ENCODE measurements around the gene ANAPC13. TPM values are rescaled to one million over a fixed set of nuclear protein-coding genes. Genes with fewer than 3 reads are reported as not detected.

The ANAPC13 gene
- total and polyA plus RNA-seq, 4 donors: 38.7 to 86.1 (median 46.3) TPM

DNA sequence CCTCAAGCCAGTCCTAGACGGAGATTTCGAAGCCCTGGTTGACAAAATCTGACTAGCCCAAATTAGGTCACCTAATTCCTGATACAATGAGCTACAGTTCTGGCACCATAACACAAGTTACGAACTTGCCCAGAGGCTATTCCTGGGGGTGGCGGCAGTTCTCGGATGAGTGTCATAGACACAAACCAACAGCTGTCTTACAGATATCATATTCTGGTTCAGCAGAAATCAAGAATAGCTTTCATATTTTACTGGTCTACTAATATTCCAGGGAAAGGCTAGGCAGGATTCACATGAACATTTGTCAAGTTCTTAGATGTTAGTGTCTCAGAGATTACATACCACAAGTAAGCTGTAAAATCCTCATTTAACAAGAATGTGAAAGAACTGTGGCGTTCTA is 8.8 kb downstream of the ANAPC13 start:
- H3K27me3 ChIP-seq (ENCODE audit: control insufficient read depth in 1 of 2, insufficient read depth in 2 of 2, low read length in 1 of 2): no peaks in the 10 kb centered on the region
- intact Hi-C loops (cut with DNase I): loop anchor here in 1 of 2 donors (5.0 kb wide), 1 partner anchor 265 kb away; no protein-coding TSS in a partner anchor
- H3K27ac ChIP-seq (ENCODE audit: low read depth in 1 of 2, low read length in 2 of 2): no peak overlapping the region
- no peak for ATAC-seq (ENCODE audit: low FRiP score)
- peaks cover 4 to 7% of the 10 kb centered on the region in 2 donors for H3K36me3 ChIP-seq (ENCODE audit: control insufficient read depth in 1 of 2, insufficient read depth in 2 of 2, low read length in 1 of 2)
- H3K9me3 ChIP-seq (ENCODE audit: control insufficient read depth, low read length): no peaks in the 10 kb centered on the region
- no peak overlapping the region for H3K4me3 ChIP-seq (ENCODE audit: low read length in 2 of 2)
- H3K4me1 ChIP-seq (ENCODE audit: control insufficient read depth in 1 of 2, insufficient read depth in 2 of 2, low read length in 2 of 2): no peaks in the 10 kb centered on the region
- DNase-seq: no peak
- 71 to 83% methylated on average over 6 of the region's 6 CpGs for whole genome bisulfite sequencing, 2 donors

DNA sequence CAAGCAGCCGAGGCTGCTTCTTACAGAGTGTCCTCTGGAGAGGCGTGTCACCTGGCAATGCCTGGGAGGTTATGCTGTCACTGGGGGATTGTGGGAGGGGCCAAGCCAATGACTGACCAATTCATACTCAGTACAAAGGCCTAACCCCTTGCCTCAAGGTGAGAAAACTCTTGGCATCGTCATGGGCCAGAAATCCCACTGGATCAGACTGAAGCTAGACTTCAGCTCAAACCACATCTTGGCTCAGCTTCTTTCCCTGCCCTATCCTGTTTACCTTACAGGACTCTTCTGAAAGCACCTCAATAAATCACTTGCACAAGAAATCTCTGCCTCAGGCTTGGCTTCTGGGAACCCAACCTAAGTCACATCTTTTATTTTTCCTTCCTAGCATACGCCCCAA is 9.5 kb downstream of the ANAPC13 start:
- Histone ChIP-seq H3K4me3 (ENCODE audit: low read length in 2 of 2) (no peak overlapping the region), H3K27me3 (ENCODE audit: control insufficient read depth in 1 of 2, insufficient read depth in 2 of 2, low read length in 1 of 2) (no peaks in the 10 kb centered on the region), H3K4me1 (ENCODE audit: control insufficient read depth in 1 of 2, insufficient read depth in 2 of 2, low read length in 2 of 2) (no peaks in the 10 kb centered on the region), H3K36me3 (ENCODE audit: control insufficient read depth in 1 of 2, insufficient read depth in 2 of 2, low read length in 1 of 2) (peaks cover 4 to 7% of the 10 kb centered on the region in 2 donors), H3K9me3 (ENCODE audit: control insufficient read depth, low read length) (no peaks in the 10 kb centered on the region), H3K27ac (ENCODE audit: low read depth in 1 of 2, low read length in 2 of 2) (no peak overlapping the region)
- WGBS, 2 donors: 73 to 75% methylated on average over 4 of the region's 4 CpGs
- DNase-seq: no peak
- ATAC-seq (ENCODE audit: low FRiP score): no peak
- intact Hi-C loops (cut with DNase I): loop anchor here in 1 of 2 donors (5.0 kb wide), 1 partner anchor 264 kb away; no protein-coding TSS in a partner anchor

DNA sequence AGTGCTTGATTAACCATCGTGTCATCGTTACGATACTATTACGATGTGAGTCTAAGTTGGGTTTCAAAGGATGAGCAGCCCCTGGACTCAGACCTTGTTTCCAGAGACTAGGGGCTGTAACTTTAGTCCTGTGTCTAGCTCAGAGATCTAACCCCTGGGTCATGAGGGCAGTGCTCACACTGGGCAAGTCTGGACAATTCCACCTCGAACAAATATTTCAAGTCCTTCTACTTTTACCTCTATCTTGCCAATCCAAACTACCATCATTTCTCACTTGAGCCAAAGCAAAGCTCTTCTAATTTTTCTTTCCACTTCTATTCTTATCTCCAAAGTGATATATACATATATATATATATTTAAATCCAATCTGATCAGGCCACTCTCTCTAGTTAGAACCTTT is 10.8 kb downstream of the ANAPC13 start:
- no peaks in the 10 kb centered on the region for H3K27me3 ChIP-seq (ENCODE audit: control insufficient read depth in 1 of 2, insufficient read depth in 2 of 2, low read length in 1 of 2)
- WGBS, 2 donors: 82 to 83% methylated on average over 5 of the region's 5 CpGs
- intact Hi-C loops (cut with DNase I): loop anchor here (1.0 to 5.0 kb wide), 4 partner anchors 103 to 278 kb away; partner anchors contain the start of gene AMOTL2 (in 1 of the 2)

DNA sequence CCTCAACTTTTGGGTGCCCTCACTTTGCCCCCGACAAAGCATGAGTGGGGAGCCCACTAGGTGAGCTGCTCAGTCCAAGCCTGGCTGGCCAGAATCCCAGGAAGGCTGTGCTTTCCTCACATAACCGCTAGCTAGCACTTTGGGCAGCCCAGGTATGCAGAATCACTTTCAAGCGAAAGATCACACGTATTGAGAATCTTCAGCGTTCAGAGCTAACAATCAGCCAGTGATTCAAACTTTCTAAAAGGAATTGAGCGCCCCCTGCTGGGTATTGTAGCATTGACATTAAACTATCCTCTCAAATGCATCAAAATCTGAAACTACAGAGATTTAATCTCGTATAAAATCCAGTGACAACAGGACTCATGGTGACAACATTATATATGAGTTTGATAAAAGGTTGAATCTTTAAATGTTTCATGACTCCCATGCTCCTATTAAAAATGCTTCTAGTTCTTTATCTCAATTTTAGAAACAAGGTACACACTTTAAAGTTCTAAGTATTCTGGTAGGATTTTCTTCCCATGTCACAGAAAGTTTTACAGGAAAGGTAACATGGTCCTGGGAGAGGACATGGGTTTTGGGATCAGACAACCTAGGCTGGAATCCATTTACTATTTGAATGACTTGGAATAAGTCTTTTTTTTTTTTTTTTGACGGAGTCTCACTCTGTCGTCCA is 11.8 kb downstream of the ANAPC13 start:
- DNase-seq (peak; percentile 69 to 83), ATAC-seq (ENCODE audit: low FRiP score) (peak; percentile 82)
- no peak overlapping the region for H3K27ac ChIP-seq (ENCODE audit: low read depth in 1 of 2, low read length in 2 of 2)
- H3K9me3 ChIP-seq (ENCODE audit: control insufficient read depth, low read length): no peaks in the 10 kb centered on the region
- WGBS, 2 donors: 13 to 23% methylated on average over 8 to 9 of the region's 9 CpGs
- H3K4me1 ChIP-seq (ENCODE audit: control insufficient read depth in 1 of 2, insufficient read depth in 2 of 2, low read length in 2 of 2): no peaks in the 10 kb centered on the region
- intact Hi-C loops (cut with DNase I): loop anchor here (1.0 to 5.0 kb wide), 5 partner anchors 102 to 277 kb away; partner anchors contain the start of gene AMOTL2 (in 1 of the 2)
- H3K27me3 ChIP-seq (ENCODE audit: control insufficient read depth in 1 of 2, insufficient read depth in 2 of 2, low read length in 1 of 2): no peaks in the 10 kb centered on the region
- H3K4me3 ChIP-seq (ENCODE audit: low read length in 2 of 2): no peak overlapping the region
- peaks cover 4 to 7% of the 10 kb centered on the region in 2 donors for H3K36me3 ChIP-seq (ENCODE audit: control insufficient read depth in 1 of 2, insufficient read depth in 2 of 2, low read length in 1 of 2)

More for the DNA sequence above, 10.8 kb downstream of the ANAPC13 start:
- H3K27ac ChIP-seq (ENCODE audit: low read depth in 1 of 2, low read length in 2 of 2): no peak overlapping the region
- peaks cover 4 to 7% of the 10 kb centered on the region in 2 donors for H3K36me3 ChIP-seq (ENCODE audit: control insufficient read depth in 1 of 2, insufficient read depth in 2 of 2, low read length in 1 of 2)
- no peak for ATAC-seq (ENCODE audit: low FRiP score)
- no peak for DNase-seq
- no peaks in the 10 kb centered on the region for H3K4me1 ChIP-seq (ENCODE audit: control insufficient read depth in 1 of 2, insufficient read depth in 2 of 2, low read length in 2 of 2)
- H3K9me3 ChIP-seq (ENCODE audit: control insufficient read depth, low read length): no peaks in the 10 kb centered on the region
- H3K4me3 ChIP-seq (ENCODE audit: low read length in 2 of 2): no peak overlapping the region

DNA sequence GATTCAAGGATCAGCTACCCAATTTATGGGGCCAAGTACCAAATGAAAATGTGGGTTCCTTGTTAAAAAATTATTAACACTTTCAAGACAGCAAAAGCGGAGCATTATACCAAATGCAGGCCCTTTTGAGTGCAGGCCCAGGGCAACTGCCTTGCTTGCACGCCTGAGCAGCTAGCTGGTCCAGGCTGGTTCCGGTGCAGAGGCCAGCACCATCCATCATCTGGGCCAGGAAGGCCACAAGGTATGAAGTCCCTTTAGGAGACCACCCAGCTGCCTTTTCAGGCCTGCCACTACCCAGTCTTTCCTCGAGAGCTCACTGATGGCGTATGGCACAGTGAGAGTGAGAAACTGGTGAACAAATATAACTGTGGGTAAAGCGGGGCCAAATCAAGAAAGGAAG is 13.0 kb downstream of the ANAPC13 start:
- Histone ChIP-seq H3K4me1 (ENCODE audit: control insufficient read depth in 1 of 2, insufficient read depth in 2 of 2, low read length in 2 of 2) (no peaks in the 10 kb centered on the region), H3K4me3 (ENCODE audit: low read length in 2 of 2) (no peak overlapping the region), H3K9me3 (ENCODE audit: control insufficient read depth, low read length) (no peaks in the 10 kb centered on the region), H3K27ac (ENCODE audit: low read depth in 1 of 2, low read length in 2 of 2) (no peak overlapping the region), H3K27me3 (ENCODE audit: control insufficient read depth in 1 of 2, insufficient read depth in 2 of 2, low read length in 1 of 2) (no peaks in the 10 kb centered on the region), H3K36me3 (ENCODE audit: control insufficient read depth in 1 of 2, insufficient read depth in 2 of 2, low read length in 1 of 2) (peaks cover 2 to 5% of the 10 kb centered on the region in 2 donors)
- DNase-seq: no peak
- no peak for ATAC-seq (ENCODE audit: low FRiP score)
- 96 to 98% methylated on average over 6 of the region's 6 CpGs for WGBS, 2 donors
- intact Hi-C loops (cut with DNase I): loop anchor here (2.0 to 5.0 kb wide), 4 partner anchors 101 to 276 kb away; partner anchors contain the start of gene AMOTL2 (in 1 of the 2)

DNA sequence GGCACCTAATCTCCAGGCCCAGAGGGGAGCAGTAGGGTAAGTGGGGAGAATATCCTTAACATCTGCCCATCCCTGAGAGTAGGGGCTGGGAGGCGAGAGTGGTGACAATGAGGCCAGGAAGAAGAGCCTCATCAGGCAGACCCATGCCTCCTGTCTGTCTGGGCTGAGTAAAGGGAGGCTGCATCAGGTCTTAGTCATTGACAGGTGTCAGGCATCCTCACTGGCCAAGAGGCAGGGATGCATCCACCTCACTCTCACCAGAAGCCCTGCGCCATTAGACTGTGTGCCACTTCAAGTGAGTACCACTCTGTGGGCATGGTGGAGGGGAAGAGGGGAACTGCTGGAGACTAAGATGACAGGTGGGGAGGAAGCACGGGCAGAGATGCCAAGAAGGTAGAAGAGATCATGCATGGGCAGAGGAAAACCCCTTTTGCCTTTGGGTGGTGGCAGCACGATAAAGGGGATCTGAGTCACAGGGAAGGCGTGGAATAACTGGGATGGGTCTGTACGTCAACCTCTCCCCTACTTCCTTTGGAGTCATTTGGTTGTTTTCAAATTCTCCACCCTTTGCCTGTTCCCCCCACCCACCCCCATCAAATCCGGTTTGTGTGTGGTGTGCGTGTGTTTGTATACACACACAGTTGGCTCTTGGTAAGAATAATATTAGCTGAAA is 14.1 kb downstream of the ANAPC13 start:
- Histone ChIP-seq H3K4me3 (ENCODE audit: low read length in 2 of 2) (no peak overlapping the region), H3K4me1 (ENCODE audit: control insufficient read depth in 1 of 2, insufficient read depth in 2 of 2, low read length in 2 of 2) (no peaks in the 10 kb centered on the region), H3K27me3 (ENCODE audit: control insufficient read depth in 1 of 2, insufficient read depth in 2 of 2, low read length in 1 of 2) (no peaks in the 10 kb centered on the region), H3K9me3 (ENCODE audit: control insufficient read depth, low read length) (no peaks in the 10 kb centered on the region), H3K36me3 (ENCODE audit: control insufficient read depth in 1 of 2, insufficient read depth in 2 of 2, low read length in 1 of 2) (peaks cover 0 to 5% of the 10 kb centered on the region in 2 donors), H3K27ac (ENCODE audit: low read depth in 1 of 2, low read length in 2 of 2) (no peak overlapping the region)
- ATAC-seq (ENCODE audit: low FRiP score) (no peak), DNase-seq (no peak)
- intact Hi-C loops (cut with DNase I): loop anchor here (2.0 to 5.0 kb wide), 4 partner anchors 99 to 274 kb away; partner anchors contain the start of gene AMOTL2 (in 1 of the 2)
- WGBS, 2 donors: 87% methylated on average over 8 of the region's 8 CpGs

DNA sequence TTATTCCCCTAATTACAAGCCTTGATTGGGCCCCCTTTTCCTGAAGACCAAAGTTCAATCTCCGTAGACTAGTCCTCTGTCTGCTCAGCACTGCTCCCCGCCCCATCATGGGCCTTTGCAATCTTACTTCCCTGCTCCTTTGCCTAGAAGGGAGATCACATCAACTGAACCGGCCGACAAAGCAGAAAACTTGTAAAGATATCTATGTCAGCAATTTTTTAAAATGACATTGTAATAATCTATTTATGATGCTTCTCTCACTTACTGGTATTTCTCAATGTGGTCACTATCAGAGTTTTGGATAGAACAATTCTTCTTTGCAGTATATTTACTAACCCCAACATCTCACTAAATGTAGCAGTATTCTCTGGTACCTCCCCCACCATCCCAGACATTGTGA is 17.3 kb downstream of the ANAPC13 start:
- Histone ChIP-seq H3K4me1 (ENCODE audit: control insufficient read depth in 1 of 2, insufficient read depth in 2 of 2, low read length in 2 of 2) (peaks cover 2 to 3% of the 10 kb centered on the region in 2 donors), H3K4me3 (ENCODE audit: low read length in 2 of 2) (no peak overlapping the region), H3K27me3 (ENCODE audit: control insufficient read depth in 1 of 2, insufficient read depth in 2 of 2, low read length in 1 of 2) (no peaks in the 10 kb centered on the region), H3K27ac (ENCODE audit: low read depth in 1 of 2, low read length in 2 of 2) (no peak overlapping the region), H3K9me3 (ENCODE audit: control insufficient read depth, low read length) (no peaks in the 10 kb centered on the region), H3K36me3 (ENCODE audit: control insufficient read depth in 1 of 2, insufficient read depth in 2 of 2, low read length in 1 of 2) (no peaks in the 10 kb centered on the region)
- intact Hi-C loops (cut with DNase I): no loop called here
- DNase-seq (no peak), ATAC-seq (ENCODE audit: low FRiP score) (no peak)
- 93 to 96% methylated on average over 4 of the region's 4 CpGs for WGBS, 2 donors

DNA sequence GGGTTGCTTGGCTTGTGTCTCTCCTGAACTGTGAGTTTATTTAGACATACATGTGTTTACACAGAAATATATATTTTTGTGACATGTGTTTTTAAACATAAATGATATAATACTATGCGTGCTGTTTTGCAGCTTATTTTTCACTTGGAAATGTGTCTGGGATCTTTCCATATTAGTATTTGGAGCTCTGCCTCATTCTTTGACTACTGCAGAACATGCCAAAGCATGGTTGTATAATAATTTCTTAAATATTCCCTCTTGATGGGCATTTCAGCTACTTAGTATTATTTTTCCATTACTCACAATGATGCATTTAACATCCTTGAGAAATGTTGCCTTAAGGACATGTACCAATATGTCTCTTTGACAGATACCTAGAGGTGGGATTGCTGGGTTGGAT is 19.5 kb downstream of the ANAPC13 start:
- Histone ChIP-seq H3K9me3 (ENCODE audit: control insufficient read depth, low read length) (no peaks in the 10 kb centered on the region), H3K4me3 (ENCODE audit: low read length in 2 of 2) (no peak overlapping the region), H3K36me3 (ENCODE audit: control insufficient read depth in 1 of 2, insufficient read depth in 2 of 2, low read length in 1 of 2) (no peaks in the 10 kb centered on the region), H3K27me3 (ENCODE audit: control insufficient read depth in 1 of 2, insufficient read depth in 2 of 2, low read length in 1 of 2) (no peaks in the 10 kb centered on the region), H3K4me1 (ENCODE audit: control insufficient read depth in 1 of 2, insufficient read depth in 2 of 2, low read length in 2 of 2) (peaks cover 2 to 9% of the 10 kb centered on the region in 2 donors), H3K27ac (ENCODE audit: low read depth in 1 of 2, low read length in 2 of 2) (no peak overlapping the region)
- no peak for ATAC-seq (ENCODE audit: low FRiP score)
- WGBS, 2 donors: 2 to 8% methylated on average over 1 of the region's 1 CpG
- no peak for DNase-seq
- intact Hi-C loops (cut with DNase I): no loop called here

Data from aorta (tissue), 5 donors.